ENCODE results near the gene PTPRM. TPM values are rescaled to one million over a fixed set of nuclear protein-coding genes. Genes with fewer than 3 reads are reported as not detected.

PTPRM gene
- total RNA-seq, 4 donors from 2014 or later, result 81.5 to 98.9 (median 86.8) TPM

- peaks cover 0 to 7% (median 0%) of the 10 kb centered on the region in 3 donors for H3K4me1 ChIP-seq
- H3K9me3 ChIP-seq, result no peaks in the 10 kb centered on the region
- H3K36me3 ChIP-seq, result peaks cover 0 to 5% of the 10 kb centered on the region in 2 donors
- TF ChIP-seq EP300 (IDR thresholded peaks at IDR 0.05) (no peak), POLR2AphosphoS5 (IDR thresholded peaks at IDR 0.05) (no peak), CTCF (IDR thresholded peaks at IDR 0.05) (no peak), POLR2A (IDR thresholded peaks at IDR 0.05) (no peak)
- H3K4me3 ChIP-seq, result no peak overlapping the region
- no peak for ATAC-seq
- 84 to 86% methylated on average over 3 to 4 of the region's 4 CpGs for WGBS, 2 donors (ENCODE audit: low coverage in 1 of 2)
- H3K27ac ChIP-seq, result no peak overlapping the region
- H3K27me3 ChIP-seq, result no peaks in the 10 kb centered on the region
Observed at GRCh38 chr18:7666195-7666776, 99.2 kb downstream of the PTPRM start.

- Histone ChIP-seq H3K9me3 (no peaks in the 10 kb centered on the region), H3K36me3 (no peaks in the 10 kb centered on the region), H3K27ac (no peak overlapping the region), H3K27me3 (no peaks in the 10 kb centered on the region), H3K4me1 (peaks cover 0 to 9% (median 0%) of the 10 kb centered on the region in 3 donors), H3K4me3 (no peak overlapping the region)
- 73 to 77% methylated on average over 3 of the region's 3 CpGs for WGBS, 2 donors (ENCODE audit: low coverage in 1 of 2)
- ATAC-seq, result no peak
- TF ChIP-seq POLR2A (IDR thresholded peaks at IDR 0.05) (no peak), EP300 (IDR thresholded peaks at IDR 0.05) (no peak), POLR2AphosphoS5 (IDR thresholded peaks at IDR 0.05) (no peak), CTCF (IDR thresholded peaks at IDR 0.05) (no peak)
Observed at GRCh38 chr18:7668392-7668791, 101.3 kb downstream of the PTPRM start.

DNA sequence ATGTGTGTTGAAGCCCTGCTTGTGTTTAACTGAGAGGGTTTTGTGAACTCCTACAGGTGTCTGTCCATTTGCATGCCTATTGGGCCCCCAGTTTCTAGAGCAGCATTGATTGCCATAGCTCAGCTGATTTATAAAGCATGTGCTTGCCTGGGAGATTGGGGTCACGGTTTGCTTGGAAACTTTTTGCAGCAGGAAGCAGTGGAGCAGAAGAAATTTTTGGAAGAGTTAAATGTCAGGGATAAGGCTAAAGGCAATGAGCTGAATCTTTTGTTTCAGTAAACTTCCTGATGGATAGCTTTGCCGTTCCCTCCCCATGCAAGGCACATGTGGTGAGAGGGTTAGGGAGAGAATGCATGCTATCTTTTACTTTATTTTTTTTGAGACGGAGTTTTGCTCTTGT is 102.2 kb downstream of the PTPRM start:
- Histone ChIP-seq H3K4me3 (no peak overlapping the region), H3K4me1 (peaks cover 0 to 9% (median 0%) of the 10 kb centered on the region in 3 donors), H3K9me3 (no peaks in the 10 kb centered on the region), H3K27me3 (no peaks in the 10 kb centered on the region), H3K36me3 (no peaks in the 10 kb centered on the region), H3K27ac (no peak overlapping the region)
- 51 to 73% methylated on average over 3 of the region's 3 CpGs for WGBS, 2 donors (ENCODE audit: low coverage in 1 of 2)
- ATAC-seq, result no peak
- no peak for TF ChIP-seq EP300 (IDR thresholded peaks at IDR 0.05)
- no peak for TF ChIP-seq POLR2A (IDR thresholded peaks at IDR 0.05)
- TF ChIP-seq CTCF (IDR thresholded peaks at IDR 0.05), result no peak
- TF ChIP-seq POLR2AphosphoS5 (IDR thresholded peaks at IDR 0.05), result no peak

- no peak overlapping the region for H3K4me3 ChIP-seq
- no peaks in the 10 kb centered on the region for H3K36me3 ChIP-seq
- ATAC-seq, result no peak
- H3K9me3 ChIP-seq, result no peaks in the 10 kb centered on the region
- no peak overlapping the region for H3K27ac ChIP-seq
- H3K27me3 ChIP-seq, result no peaks in the 10 kb centered on the region
- TF ChIP-seq POLR2A (IDR thresholded peaks at IDR 0.05), result no peak
- no peak for TF ChIP-seq EP300 (IDR thresholded peaks at IDR 0.05)
- no peak for TF ChIP-seq CTCF (IDR thresholded peaks at IDR 0.05)
- no peak for TF ChIP-seq POLR2AphosphoS5 (IDR thresholded peaks at IDR 0.05)
- WGBS, 2 donors (ENCODE audit: low coverage in 1 of 2), result 80 to 100% methylated on average over 1 to 2 of the region's 2 CpGs
- peaks cover 0 to 13% (median 0%) of the 10 kb centered on the region in 3 donors for H3K4me1 ChIP-seq
Observed at GRCh38 chr18:7671105-7671504, 104.0 kb downstream of the PTPRM start.

GRCh38 chr18:7676253-7676873 is 109.2 kb downstream of the PTPRM start:
- Histone ChIP-seq H3K27me3 (no peaks in the 10 kb centered on the region), H3K27ac (no peak overlapping the region), H3K9me3 (no peaks in the 10 kb centered on the region), H3K36me3 (no peaks in the 10 kb centered on the region), H3K4me3 (no peak overlapping the region), H3K4me1 (peaks cover 0 to 29% (median 0%) of the 10 kb centered on the region in 3 donors)
- TF ChIP-seq EP300 (IDR thresholded peaks at IDR 0.05) (no peak), POLR2AphosphoS5 (IDR thresholded peaks at IDR 0.05) (no peak), CTCF (IDR thresholded peaks at IDR 0.05) (no peak), POLR2A (IDR thresholded peaks at IDR 0.05) (no peak)
- no peak for ATAC-seq
- 72 to 90% methylated on average over 2 to 8 of the region's 8 CpGs for WGBS, 2 donors (ENCODE audit: low coverage in 1 of 2)

Measured in gastroesophageal sphincter (tissue), 4 donors.